HUES64 (cell line): ENCODE data around the gene CMTM4.
A peak's percentile ranks its signal among the peaks of the same experiment; 100 is the strongest.

Source experiments
- H3K27ac ChIP-seq: 2 replicates; pipeline ENCODE4 v1.7.0; 2013; ENCODE audit warnings: low read depth, low read length, inconsistent platforms
- H3K27me3 ChIP-seq: 2 replicates; pipeline ENCODE4 v1.6.1; 2013; ENCODE audit warnings: mild to moderate bottlenecking, low read length; ENCODE audit not compliant: insufficient read depth
- H3K36me3 ChIP-seq: 2 replicates; pipeline ENCODE4 v1.6.1; 2013; ENCODE audit warnings: mild to moderate bottlenecking, low read length; ENCODE audit not compliant: insufficient read depth
- H3K4me1 ChIP-seq: 2 replicates; pipeline ENCODE4 v1.6.1; 2013; ENCODE audit warnings: mild to moderate bottlenecking, low read length, moderate library complexity; ENCODE audit not compliant: insufficient read depth
- H3K4me3 ChIP-seq: 2 replicates; pipeline ENCODE4 v1.5.1; 2013; ENCODE audit warnings: mild to moderate bottlenecking, low read length, moderate library complexity
- H3K9ac ChIP-seq: 2 replicates; pipeline ENCODE4 v1.6.1; 2013; ENCODE audit warnings: mild to moderate bottlenecking, low read depth, low read length
- H3K9me3 ChIP-seq: 2 replicates; pipeline ENCODE4 v1.6.1; 2013; ENCODE audit warnings: low read depth, low read length; ENCODE audit not compliant: insufficient read depth
- WGBS: fragments of 150-250, 120-280 bp; methylation state at CpG from one replicate; pipeline ENCODE4 v1.1.7; 2013; ENCODE audit warnings: missing lambda C conversion rate; 5-methylcytosine and 5-hydroxymethylcytosine counted together

Gene CMTM4

DNA sequence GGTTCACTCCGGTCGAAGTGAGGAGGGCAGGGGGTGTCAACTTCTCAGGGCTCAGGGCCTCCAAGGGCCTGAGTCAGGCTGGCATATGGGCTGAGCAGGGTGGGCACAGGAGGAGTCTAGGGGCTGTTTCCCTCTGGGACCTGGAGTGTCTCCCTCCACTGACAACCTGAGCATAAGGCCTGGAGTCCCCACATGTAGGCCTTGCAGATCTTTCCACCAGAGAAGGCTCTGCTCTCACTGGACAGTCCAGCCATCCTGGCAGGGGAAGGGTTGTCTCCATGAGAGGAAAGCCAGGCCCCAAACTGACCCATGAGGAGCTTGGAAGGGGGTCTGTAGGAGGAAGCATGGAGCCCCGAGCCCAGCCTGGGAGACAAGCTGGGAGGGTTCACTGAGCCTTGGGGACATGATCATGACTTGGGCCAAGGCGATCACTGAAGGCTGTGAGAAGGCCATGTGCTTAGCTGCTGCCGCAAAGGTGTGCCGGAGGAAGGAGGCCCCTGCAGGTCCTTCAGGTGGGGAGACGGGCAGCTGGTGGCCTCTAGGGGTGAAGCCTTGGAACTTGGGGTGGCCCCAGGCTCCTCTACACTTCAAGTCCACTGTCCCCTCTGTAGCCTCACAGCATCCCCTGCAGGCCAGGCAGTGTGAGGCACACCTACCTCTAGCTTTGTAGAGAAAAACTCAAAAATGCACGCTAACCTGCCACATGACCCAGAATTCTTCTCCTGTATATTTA lies 107.4 kb downstream of the CMTM4 start:
- no peak overlapping the region for H3K27ac ChIP-seq
- H3K36me3 ChIP-seq, result no peaks in the 10 kb centered on the region
- no peaks in the 10 kb centered on the region for H3K9me3 ChIP-seq
- no peaks in the 10 kb centered on the region for H3K27me3 ChIP-seq
- WGBS, result 91% methylated on average over 8 of the region's 8 CpGs
- H3K4me1 ChIP-seq, result no peaks in the 10 kb centered on the region
- no peak overlapping the region for H3K9ac ChIP-seq
- H3K4me3 ChIP-seq, result no peak overlapping the region

DNA sequence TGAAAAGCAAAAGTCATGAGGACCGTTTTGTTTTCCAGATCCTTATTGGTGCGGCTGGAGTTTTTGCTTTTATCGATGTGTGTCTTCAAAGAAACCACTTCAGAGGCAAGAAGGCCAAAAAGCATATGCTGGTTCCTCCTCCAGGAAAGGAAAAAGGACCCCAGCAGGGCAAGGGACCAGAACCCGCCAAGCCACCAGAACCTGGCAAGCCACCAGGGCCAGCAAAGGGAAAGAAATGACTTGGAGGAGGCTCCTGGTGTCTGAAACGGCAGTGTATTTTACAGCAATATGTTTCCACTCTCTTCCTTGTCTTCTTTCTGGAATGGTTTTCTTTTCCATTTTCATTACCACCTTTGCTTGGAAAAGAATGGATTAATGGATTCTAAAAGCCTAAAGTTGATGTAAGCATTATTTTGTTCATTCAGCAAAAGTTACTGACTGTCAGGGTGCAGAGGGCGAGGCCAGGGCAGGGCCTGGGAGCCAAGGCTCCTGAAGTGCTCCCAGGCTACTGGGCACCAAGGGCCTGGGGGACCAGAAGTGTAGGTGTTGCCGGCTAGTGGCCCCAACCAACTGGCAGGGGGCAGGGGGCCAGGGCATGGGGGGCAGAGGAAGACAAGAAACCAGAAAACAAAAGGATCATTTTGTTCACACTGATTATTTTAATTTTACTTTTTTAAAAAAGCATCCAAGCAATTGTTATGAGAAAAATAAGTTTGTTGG lies 108.5 kb downstream of the CMTM4 start:
- Histone ChIP-seq H3K4me3 (no peak overlapping the region), H3K4me1 (no peaks in the 10 kb centered on the region), H3K27ac (no peak overlapping the region), H3K27me3 (no peaks in the 10 kb centered on the region), H3K36me3 (no peaks in the 10 kb centered on the region), H3K9me3 (no peaks in the 10 kb centered on the region), H3K9ac (no peak overlapping the region)
- 92% methylated on average over 7 of the region's 7 CpGs for WGBS

DNA sequence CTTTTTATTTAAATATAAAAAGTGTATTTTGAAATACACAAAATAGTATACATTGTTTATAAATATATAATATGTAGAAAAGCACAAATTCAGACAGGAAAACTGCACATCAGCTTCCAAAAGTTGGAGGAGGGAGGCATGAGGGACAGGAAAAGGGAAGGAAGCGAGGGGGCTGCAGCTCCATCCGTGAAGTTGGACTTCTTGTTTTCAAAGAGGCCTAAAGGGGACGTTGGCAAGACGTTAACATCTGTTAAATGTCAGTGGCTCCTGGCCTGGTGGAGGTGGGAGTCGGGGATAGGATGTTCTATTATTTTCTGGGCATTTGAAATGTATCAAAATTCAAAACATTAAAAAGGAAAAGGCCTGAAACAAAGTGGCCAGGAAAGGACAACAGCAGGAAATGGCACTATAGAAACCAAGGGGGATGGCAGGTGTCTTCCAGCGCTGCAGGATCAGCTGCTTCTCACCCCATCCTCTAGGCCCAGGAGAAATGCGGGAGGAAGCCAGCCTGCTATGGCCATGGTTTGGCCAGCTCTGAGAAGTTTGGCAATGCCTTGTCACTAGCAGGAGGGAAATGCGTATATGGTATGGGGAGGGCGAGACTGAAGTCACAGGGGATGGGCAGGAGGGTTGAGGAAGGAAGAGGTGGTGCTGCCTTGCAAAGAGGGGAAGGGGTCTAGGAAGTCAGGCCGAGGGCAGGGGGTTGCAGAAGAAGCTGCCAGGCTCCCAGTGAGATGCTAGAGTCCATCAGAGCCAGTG lies 110.9 kb downstream of the CMTM4 start:
- Histone ChIP-seq H3K9me3 (no peaks in the 10 kb centered on the region), H3K4me1 (peaks cover 8% of the 10 kb centered on the region; the same call in 1 of the 2 replicates), H3K27me3 (no peaks in the 10 kb centered on the region), H3K9ac (no peak overlapping the region), H3K27ac (no peak overlapping the region), H3K4me3 (no peak overlapping the region), H3K36me3 (no peaks in the 10 kb centered on the region)
- 76% methylated on average over 10 of the region's 10 CpGs for WGBS

DNA sequence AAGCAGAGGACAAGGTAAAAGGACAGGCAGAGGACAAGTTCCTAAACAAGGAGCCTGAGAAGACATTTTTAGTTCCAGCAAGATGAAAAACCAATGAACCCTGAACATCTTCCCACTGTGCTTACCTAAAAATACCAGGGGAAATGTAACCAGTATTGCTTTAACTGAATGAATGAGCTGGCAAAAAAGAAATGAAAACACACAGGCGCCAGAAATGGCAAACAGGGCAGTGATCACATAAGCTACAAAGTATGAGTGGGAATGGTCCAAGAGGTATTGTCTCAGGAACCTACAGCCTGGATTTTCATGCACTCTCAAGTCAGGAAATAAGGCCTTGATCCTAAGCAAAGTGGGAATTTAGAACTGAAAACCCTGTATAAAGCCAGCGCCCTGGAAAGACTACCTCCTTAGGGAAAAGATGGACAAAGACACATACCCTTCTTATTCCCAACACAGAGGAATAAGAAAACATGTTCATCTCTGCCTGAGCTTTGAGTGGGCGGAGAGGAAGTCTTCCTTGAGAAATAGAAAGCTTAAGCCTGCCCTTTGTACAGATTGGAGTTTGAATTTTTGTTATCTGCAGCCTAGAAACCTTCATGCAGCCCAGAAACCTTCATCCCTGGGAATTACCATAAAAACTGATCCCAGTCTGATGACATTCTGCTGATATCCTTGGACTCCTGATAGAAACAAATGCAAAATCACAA lies 115.1 kb downstream of the CMTM4 start:
- peaks cover 38% of the 10 kb centered on the region for H3K27me3 ChIP-seq
- H3K4me1 ChIP-seq, result peaks cover 22% of the 10 kb centered on the region
- no peak overlapping the region for H3K27ac ChIP-seq
- 92% methylated on average over 3 of the region's 3 CpGs for WGBS
- no peaks in the 10 kb centered on the region for H3K36me3 ChIP-seq
- H3K9ac ChIP-seq, result no peak overlapping the region
- no peak overlapping the region for H3K4me3 ChIP-seq
- no peaks in the 10 kb centered on the region for H3K9me3 ChIP-seq

DNA sequence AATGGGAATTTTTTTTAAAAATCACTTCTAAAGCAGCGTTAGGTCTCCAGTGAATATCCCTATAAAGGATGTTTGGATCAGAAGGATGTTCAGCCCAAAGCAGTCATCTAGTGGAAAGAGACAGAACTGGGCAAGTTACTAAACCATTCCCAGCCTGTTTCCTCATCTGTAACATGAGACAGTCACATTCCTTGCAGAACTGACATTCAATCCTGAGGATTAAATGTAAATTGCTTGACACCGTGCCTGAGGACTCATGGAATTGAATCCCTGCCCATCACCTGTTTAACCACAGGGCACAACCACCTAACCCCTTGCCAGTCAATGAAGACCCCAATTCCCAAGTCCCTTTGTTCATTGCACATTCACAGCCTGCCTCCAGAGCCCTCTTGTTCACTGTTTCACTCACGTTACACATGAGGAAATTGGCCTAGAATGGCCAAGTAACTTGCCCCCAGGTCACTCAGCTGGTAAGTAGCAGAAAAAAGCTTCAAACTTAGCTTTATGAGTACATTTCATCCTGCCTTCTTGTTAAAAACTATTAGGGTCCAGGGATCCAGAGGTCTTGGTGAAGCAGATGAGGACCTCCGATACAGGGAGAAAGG lies 115.8 kb downstream of the CMTM4 start:
- Histone ChIP-seq H3K9ac (no peak overlapping the region), H3K4me3 (no peak overlapping the region), H3K27me3 (peaks cover 38% of the 10 kb centered on the region), H3K9me3 (no peaks in the 10 kb centered on the region), H3K27ac (no peak overlapping the region), H3K4me1 (peaks cover 22% of the 10 kb centered on the region), H3K36me3 (no peaks in the 10 kb centered on the region)
- 64% methylated on average over 4 of the region's 4 CpGs for WGBS

GRCh38 chr16:66578651-66579531 lies 117.7 kb downstream of the CMTM4 start, which contains the start of gene CMTM2:
TSS of gene CMTM2 (plus strand) at chr16:66579463. CDS start at chr16:66579608, 145 bp downstream.
- Histone ChIP-seq H3K36me3 (no peaks in the 10 kb centered on the region), H3K9me3 (no peaks in the 10 kb centered on the region), H3K27me3 (peaks cover 38% of the 10 kb centered on the region), H3K27ac (no peak within 1 kb of the TSS), H3K4me3 (peak within 1 kb of the TSS; percentile 39), H3K4me1 (peaks cover 22% of the 10 kb centered on the region), H3K9ac (no peak within 1 kb of the TSS)
- 63% methylated on average over 77 of the region's 77 CpGs for WGBS

- H3K27ac ChIP-seq, result no peak overlapping the region
- H3K4me1 ChIP-seq, result peaks cover 20% of the 10 kb centered on the region
- H3K36me3 ChIP-seq, result no peaks in the 10 kb centered on the region
- WGBS, result 97% methylated on average over 5 of the region's 5 CpGs
- no peak overlapping the region for H3K9ac ChIP-seq
- no peak overlapping the region for H3K4me3 ChIP-seq
- H3K9me3 ChIP-seq, result no peaks in the 10 kb centered on the region
- peaks cover 38% of the 10 kb centered on the region for H3K27me3 ChIP-seq
These were observed 120.2 kb downstream of the CMTM4 start for GRCh38 chr16:66576296-66576695.

DNA sequence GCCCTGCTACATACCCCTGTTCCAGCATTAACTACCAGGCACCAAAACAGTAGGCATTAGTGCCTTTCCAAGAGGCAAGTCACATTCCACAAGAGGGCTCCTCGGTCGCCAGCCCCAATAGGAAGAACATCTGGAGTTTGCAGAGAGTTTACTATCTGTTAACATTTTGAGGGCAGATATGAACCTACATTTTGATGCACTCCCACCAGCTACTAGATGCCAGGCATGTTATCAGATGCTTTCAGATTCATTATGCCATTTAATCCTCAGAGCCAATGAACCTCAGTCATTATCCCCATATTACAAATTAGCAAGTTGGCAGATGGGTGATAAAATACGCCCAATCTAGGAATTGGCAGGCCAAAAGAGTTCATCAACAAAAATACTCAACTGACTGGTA lies 121.5 kb downstream of the CMTM4 start:
- Histone ChIP-seq H3K4me1 (peaks cover 7% of the 10 kb centered on the region), H3K4me3 (no peak overlapping the region), H3K9ac (no peak overlapping the region), H3K36me3 (no peaks in the 10 kb centered on the region), H3K9me3 (no peaks in the 10 kb centered on the region), H3K27ac (no peak overlapping the region), H3K27me3 (peaks cover 34% of the 10 kb centered on the region)
- 89% methylated on average over 3 of the region's 3 CpGs for WGBS

DNA sequence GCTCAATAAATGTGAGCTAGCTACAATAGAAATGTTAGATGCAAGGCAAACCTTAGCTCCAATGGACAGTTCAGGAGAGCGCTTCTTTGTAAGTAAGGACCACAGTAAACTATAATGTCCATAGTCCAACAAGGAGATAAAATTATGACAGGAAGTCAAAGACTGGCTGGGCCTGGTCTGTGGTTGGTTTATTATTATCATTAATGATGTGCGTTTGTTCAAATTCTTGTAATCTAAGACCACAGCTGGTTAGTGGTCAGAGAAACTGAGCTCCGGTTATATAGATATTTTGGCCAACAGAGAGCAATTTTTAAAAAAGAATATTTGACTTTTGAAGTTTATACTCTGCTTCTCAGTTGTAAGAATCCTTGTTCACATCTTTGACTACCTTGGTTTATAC lies 122.0 kb downstream of the CMTM4 start:
- 98% methylated on average over 3 of the region's 3 CpGs for WGBS
- Histone ChIP-seq H3K9me3 (no peaks in the 10 kb centered on the region), H3K36me3 (no peaks in the 10 kb centered on the region), H3K9ac (no peak overlapping the region), H3K27ac (no peak overlapping the region), H3K27me3 (peaks cover 29% of the 10 kb centered on the region), H3K4me3 (no peak overlapping the region), H3K4me1 (peaks cover 5% of the 10 kb centered on the region)

DNA sequence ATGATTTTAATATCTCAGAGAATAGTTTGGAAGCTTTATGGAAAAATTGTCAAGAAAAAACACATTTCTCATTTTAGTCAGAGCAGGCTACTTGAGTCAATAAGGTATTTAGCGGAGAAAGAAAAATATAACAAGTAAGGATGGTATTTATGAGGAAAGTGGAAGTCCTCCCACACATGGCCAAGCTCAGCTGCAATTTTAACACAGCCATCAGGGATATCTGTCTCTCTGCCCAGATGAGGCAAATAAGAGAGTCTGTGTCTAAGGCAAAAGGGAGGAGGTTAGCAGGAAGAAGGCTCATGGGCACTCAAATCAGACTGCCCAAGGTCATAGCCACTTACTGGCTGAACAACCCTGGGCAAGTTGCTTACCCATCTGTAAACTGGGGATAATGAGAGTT lies 122.5 kb downstream of the CMTM4 start:
- no peaks in the 10 kb centered on the region for H3K36me3 ChIP-seq
- no peaks in the 10 kb centered on the region for H3K9me3 ChIP-seq
- no peak overlapping the region for H3K27ac ChIP-seq
- no peak overlapping the region for H3K4me3 ChIP-seq
- no peak overlapping the region for H3K9ac ChIP-seq
- WGBS, result 90% methylated on average over 1 of the region's 1 CpG
- H3K27me3 ChIP-seq, result peaks cover 25% of the 10 kb centered on the region
- peaks cover 5% of the 10 kb centered on the region; the same call in 1 of the 2 replicates for H3K4me1 ChIP-seq
